GM19035 (cell line): Measurements from ENCODE around the gene NRSN2.
A peak's percentile ranks its signal among the peaks of the same experiment; 100 is the strongest.

Source experiments
- ATAC-seq: cut with Tn5 transposase; IDR thresholded peaks from one replicate; pipeline ENCODE4 v1.9.1; 2021; ENCODE audit not compliant: unreplicated experiment

NRSN2 gene, protein sequence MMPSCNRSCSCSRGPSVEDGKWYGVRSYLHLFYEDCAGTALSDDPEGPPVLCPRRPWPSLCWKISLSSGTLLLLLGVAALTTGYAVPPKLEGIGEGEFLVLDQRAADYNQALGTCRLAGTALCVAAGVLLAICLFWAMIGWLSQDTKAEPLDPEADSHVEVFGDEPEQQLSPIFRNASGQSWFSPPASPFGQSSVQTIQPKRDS

DNA sequence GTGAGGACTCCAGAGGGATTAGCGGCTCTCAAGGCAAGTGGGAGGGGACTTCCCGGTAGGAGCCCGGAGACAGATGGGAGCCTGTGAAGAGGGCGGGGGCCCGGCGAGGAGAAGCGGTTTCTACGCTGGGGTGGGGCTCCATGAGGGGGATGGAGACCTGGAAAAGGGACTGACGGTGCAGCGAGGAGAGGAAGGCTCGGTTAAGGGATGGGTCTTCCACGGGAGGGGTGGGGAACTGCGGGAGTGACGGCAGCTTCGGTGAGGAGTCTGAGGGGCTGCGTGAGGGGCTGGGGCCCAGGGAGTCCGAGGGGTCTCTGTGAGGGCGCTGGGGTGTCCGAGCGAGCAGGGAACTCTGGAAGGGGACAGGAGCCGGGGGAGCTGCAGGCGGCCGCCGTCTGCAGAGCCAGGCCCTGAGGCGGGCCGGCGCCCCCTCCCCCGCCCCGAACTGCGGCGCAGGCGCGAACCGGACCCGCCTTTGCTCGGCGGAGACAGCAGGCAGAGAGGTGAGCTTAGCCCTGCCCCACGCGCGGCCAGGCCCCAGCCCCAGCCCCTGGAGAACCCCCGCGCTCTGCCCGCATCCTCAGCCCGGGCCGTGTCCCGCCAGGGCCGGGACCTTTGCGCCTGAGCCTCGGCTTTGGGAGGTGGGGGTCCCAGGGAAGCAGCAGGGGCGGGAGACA lies at the start of gene NRSN2:
TSS of gene NRSN2 (plus strand) at position 472 of the 677 bp plus-strand sequence. CDS start 2,533 bp downstream, outside the sequence.
- ATAC-seq, result peak; percentile 44

DNA sequence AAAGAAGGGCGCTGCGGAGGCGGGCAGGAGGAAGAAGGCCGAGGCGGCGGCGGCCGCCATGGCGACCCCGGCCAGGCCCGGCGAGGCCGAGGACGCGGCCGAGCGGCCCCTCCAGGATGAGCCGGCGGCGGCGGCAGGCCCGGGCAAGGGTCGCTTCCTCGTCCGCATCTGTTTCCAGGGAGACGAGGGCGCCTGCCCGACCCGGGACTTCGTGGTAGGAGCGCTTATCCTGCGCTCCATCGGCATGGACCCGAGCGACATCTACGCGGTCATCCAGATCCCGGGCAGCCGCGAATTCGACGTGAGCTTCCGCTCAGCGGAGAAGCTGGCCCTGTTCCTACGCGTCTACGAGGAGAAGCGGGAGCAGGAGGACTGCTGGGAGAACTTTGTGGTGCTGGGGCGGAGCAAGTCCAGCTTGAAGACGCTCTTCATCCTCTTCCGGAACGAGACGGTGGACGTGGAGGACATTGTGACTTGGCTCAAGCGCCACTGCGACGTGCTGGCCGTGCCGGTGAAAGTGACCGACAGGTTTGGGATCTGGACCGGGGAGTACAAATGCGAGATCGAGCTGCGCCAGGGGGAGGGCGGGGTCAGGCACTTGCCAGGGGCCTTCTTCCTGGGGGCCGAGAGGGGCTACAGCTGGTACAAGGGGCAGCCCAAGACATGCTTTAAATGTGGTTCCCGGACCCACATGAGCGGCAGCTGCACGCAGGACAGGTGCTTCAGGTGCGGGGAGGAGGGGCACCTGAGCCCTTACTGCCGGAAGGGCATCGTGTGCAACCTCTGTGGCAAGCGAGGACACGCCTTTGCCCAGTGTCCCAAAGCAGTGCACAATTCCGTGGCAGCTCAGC lies 48.8 kb upstream of the NRSN2 start:
- peak; percentile 28 for ATAC-seq

DNA sequence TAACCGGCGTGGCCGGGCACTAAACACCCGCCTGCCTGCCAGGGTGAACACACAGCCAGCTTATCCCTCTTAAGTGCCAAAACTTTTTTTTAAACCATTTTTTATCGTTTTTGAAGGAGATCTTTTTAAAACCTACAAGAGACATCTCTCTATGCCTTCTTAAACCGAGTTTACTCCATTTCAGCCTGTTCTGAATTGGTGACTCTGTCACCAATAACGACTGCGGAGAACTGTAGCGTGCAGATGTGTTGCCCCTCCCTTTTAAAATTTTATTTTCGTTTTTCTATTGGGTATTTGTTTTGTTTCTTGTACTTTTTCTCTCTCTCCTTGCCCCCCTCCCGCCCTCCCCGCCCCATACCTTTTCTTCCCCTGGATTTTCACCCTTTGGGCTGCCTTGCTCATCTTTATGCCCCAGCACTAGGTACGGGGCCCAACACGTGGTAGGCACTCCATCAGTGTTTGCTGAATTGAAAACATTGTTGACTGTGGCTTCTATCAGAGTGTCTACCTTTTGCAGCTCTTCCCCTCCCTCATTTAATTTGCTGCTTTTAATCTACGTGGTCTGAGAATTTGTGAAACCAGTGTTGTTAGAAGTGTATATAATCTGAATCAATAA lies 48.0 kb upstream of the NRSN2 start:
- no peak for ATAC-seq

DNA sequence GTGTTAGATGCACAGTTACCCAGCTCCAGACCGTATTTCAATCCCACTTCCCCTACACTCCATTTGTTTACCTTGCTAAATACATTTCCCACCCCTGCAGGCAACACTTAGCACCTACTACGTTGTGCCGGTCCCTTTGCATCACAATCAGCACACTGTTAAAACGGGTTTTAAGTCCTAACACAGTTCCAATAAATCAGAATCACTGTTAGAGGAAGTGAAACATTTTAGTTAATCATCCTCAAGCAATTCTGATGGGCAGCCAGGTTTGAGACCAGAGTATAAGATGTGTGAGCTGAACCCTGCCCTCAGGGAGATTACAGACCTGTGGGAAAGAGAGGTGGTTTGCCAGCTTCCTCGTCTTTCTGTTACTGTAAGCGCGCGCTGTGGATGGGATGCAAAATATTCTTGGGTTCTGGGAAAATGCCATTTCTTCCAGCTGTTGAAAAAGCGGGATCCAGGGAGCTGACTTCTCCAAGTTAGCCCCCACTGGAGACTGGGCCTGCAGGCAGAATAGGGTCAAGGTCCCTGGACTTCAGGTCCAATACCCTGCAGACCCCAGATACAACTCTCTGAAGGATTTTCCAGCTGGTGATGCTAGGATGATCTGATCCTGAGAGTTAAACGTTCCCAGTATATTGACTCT lies 46.4 kb upstream of the NRSN2 start:
- ATAC-seq, result no peak

DNA sequence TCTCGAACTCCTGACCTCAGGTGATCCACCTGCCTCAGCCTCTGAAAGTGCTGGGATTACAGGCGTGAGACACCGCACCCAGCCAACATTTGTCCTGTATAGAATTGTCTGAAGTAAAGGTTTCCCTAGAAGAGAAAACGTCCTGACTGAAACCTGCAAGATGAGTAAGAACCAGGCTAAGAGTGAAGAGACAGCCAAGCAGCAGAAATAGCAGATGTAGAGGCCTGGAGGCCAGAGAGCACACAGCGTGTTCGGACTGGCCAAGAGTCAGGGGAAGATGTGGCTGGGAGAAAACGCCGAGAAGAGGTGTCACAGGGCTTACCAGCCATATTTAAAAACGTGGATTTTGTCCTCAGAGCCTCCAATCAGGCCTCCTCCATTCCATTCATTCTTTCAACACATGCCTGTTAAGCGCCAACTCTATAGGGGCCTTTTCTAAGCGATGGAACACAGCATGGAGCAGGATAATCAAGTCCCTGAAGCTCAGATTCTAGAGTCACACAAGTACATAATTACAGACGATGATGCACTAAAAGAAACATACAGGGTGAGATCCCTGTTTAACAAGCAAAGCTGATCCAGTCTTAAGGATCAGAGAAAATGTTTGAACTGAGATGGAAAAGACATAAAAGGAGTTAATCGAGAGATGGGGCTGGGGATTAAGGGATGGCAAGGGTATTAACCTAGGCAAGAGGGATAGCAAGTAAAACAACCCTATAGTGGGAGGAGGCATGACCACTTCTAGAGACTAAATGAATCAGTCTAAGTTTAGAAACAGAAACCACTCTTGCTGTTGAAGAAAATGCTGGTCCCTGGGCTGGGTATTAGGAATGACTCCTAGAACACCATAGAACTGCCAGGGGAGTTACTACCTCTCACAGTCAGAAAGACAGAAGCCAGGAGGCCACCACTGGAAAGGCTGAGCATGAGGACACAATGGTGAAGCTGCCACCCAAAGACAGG lies 44.7 kb upstream of the NRSN2 start:
- no peak for ATAC-seq

DNA sequence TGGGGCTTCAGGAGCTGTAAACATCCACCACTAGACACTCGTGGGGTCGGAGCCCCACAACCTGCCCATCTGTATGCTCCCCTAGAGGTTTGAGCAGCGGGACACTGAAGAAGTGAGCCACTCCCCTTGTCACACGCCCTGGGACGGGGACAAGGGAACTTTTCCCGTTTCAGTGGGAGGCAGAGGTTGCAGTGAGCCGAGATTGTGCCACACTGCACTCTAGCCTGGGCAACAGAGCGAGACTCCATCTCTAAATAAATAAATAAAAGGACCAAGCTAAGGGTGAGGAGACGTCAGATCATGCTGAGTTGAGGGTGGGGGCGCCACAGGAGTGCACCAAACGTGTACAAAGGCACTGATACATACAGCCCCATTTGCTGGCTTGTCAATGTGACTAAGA lies 41.2 kb upstream of the NRSN2 start:
- no peak for ATAC-seq

DNA sequence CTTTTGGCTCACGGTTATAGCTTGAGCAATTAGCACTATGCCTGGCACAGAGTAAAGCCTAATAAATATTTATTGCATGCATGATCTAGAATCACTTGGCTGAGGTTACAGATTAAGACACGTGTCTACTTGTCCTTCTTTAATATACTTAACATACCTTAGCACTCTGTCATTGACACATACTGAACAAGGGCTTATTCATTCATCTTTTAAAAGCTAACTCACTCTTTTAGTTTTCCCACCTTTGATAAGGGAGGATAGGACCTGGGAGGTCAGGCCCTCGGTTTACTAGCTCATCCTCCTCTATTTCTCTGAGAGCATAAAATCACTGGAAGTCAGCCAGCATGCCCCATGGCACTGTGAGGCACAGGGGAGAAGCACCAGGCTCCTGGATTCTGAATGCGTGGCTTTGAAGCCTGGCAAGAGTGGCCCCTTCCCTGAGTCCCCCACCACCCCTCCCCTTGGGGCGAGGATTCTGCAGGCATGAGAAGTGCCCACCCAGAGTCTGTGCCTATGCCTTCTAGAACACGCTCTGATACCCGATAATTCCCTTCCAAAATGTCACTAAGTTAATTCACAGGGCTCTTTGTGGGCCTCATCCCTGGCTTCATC lies 38.4 kb upstream of the NRSN2 start:
- ATAC-seq, result no peak

DNA sequence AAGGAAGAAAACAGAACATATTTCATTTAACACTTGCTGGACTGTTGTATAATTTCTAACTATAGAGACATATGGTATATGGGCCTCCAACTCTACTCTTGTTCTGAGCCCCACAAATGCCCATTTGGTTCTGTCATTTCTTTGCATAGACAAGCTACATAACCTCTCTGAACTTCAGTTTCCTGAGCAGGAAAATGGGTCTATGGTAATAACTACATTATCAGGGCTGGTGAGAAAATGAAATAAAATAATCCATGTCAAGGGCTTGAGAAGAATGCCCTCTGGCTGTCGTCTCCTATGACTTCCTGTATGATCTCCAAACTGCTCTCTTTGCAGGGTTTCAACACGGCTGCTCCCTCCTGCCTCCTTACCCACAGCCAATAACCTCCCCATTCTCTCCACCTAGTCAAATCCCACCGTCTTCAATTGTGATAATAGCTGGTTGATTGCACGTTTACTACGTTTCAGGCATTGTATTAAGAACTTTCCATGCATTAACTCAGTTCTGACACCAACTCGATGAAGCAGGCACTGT lies 37.5 kb upstream of the NRSN2 start:
- no peak for ATAC-seq

DNA sequence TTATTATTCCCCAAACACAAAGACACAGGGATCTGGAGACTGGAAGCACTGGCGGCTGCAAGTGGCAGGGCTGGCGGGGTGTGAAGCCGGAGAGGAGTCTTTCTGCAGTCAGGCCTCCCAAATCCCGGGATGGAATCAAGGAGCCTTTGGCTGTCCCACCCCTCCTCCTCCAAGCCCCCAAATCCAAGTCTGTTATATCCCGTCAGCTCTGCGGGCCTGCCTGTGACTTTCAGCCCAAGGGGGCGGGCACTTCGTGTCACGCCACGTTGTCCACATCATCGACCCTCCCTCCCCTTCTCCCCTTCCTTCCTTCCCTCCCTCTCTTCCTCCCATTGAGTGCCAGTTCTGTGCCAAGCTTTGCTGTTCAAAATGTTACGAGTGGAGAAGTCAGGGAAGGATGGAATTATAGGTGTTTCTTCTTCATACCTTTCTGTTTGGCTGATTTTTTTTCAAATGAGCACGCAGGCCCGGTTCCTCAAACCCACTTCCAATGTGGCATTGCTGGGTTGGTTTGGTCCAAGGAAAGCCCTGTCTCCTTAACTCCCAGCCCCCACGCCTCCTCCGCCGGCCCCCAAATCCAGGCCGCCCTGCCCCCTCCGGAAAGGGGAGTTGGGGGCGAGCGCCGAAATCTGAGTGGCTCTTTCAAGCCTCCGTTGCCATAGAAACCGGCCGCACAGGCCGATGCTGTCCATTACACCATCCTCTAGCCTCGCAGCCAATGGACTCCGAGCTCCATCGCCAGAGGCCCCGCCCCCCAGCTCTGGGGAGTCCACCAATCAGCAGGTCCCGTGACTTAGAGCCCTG lies 36.9 kb upstream of the NRSN2 start:
- ATAC-seq, result peak; percentile 90

DNA sequence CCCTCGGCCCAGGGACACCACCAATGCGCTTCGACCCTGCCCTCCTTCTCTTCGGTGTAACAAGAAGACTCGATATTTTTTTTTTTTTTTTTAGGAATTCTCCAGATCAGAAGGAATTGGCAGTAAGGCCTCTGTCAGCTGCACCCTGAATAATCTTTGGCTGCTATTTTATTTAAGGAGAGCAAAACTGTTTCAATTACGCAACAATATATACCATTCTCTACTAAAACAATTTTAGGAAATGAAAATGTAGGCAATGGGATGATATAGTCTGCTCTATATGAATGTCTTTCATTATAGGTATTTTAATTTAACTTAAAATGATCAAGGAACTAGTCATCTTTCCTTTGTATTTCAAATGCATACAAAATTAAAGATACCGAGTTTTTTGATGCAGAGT lies 36.3 kb upstream of the NRSN2 start:
- no peak for ATAC-seq

DNA sequence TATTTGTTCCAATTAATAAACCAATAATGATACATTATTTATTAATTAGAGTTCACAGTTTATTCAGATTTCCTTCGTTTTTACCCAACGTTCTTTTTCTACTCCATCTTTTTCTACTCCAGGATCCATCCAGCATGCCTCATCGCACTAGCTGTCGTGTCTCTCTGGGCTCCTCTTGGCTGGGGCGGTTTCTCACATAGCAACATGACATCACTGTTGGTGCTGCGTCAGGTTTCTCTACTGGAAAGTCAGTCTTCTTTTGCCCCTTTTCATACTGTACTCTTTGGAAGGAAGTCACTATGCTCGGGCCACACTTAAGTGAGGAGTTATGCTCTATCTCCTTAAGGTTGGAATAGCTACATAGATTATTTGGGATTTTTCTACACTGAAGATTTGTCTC lies 35.3 kb upstream of the NRSN2 start:
- no peak for ATAC-seq

DNA sequence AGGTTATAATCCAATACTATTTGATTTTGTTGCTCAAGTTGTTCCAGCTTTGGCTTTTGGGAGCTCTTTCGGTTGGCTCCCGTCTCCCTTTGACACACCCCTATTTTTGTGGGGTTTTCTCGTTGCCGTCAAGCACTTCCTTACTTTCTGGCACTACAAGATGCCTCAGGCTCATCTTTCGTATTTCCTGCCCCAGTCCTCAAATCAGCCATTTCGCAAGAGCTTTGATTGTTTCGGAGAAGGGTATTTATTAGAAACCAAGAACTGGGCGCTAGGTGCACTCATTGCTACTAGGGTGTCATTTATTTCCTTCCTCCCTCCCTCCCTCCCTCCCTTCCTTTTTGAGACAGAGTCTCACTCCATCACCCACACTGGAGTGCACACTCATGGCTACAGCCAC lies 34.8 kb upstream of the NRSN2 start:
- ATAC-seq, result no peak

DNA sequence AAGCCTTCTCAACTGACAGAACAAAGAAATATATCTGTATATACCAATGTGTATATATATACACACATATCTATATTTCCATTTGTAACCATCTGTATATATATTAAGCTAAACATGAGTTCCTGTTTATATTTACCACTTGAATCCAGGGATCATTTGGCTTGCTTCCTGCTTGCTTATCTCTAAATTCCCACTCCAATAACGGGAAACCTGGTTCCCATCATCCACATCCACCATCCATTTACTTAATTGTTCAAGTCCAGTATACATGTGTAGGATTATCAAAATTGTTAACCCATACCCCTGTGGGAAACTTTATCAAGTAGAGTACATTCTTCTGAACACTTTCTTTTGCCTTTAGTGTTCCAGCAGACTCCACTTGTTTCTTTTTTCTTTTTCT lies 34.0 kb upstream of the NRSN2 start:
- ATAC-seq, result no peak

DNA sequence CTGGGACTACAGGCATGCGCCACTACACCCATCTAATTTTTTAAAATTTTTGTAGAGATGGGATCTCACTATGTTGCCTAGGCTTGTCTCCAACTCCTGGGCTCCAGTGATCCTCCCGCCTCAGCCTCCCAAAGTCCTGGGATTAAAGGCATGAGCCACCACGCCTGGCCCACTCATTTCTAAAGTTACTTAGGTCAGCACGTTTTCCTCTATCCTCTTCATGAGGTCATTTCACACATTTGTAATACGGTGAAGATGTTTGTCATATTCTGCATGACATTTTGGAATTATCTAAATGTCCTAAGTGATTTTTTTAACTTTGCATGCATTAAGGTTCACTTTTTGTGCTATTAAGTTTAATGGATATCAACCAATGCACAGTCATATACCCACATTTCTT lies 33.5 kb upstream of the NRSN2 start:
- ATAC-seq, result no peak

DNA sequence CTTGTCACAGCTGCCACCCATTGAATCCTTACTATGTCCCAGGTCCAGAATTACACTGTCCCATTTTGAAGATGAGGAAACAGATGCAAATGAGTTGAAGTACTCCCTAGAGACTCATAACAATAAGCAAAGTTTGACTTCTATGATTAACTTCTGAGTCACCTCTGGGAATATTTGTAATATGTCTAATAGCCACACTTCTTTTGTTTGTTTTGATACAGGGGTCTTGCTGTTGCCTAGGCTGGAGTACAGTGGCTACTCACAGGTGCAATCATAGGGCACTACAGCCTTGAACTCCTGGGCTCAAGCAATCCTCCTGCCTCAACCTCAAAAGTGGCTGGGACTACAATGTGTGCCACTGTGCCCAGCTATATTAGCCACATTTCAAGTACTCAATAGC lies 33.0 kb upstream of the NRSN2 start:
- ATAC-seq, result no peak

DNA sequence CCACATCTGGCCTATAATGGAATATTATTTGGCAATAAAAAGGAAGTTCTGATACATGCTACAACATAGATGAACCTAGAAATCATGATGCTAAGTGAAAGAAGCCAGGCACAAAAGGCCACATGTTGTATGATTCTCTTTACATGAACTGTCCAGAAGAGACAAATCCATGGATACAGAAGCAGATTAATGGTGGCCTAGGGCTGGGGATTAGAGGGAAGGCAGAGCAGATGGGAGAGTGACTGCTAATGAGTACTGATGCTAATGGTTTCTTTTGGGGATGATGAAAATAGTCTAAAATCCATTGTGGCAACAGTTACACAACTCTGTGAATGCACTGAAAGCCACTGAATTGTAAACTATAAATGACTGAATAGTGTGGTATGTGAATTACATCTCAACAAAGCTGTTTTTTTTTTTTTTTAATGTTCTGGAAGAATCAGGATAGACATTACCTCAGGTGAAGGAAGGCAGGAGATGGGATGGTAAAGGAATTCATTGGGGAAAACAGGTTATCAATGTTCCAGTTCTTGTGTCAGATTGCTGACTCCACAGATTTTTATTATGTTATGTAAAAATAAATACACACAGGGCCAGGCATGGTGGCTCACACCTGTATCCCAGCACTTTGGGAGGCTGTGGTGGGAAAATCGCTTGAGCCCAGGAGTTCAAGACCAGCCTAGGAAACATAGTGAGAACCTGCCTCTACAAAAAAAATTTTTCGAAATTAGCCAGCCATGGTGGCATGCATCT lies 30.4 kb upstream of the NRSN2 start:
- no peak for ATAC-seq

DNA sequence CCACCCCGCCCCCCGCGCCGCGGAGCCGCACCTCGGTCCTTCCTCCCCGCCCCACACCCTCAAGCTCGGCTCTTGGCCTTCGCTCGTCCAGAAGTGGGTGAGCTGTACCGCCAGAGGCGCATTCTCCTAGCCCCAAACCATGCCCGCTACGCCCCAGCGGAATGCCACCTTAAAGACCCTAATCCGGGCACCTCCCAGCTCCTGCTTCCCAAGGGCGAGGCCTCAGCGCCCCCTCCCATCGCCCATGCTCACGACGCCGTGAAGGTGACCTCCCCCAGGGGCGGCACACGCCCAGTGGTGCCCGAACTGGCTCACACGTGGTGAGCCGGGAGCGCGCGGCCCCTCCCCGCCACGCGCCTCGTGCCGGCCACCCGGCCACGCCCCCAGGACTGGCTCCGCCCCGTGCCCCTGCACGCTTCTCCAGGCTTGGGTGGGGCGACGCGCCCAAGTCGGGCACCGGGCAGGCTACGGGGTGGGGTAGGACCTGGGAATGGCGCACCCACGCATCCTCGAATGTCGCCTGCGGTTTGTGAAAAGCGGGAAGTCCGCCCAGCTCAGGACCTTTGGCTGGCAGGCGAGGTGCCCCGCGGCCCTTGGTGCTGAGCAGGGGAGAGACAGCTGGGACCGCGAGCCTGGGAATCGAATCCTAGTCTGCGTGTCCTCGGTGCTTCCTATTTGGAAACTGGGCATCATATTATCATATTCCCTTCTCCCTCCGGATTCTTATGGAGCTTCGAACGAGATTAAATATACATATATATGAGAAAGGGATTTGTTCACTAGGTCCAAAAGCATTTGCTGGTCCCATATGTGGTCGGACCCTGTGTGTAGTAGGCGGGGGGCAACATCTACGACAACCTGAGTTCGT lies 22.5 kb upstream of the NRSN2 start:
- ATAC-seq, result peak; percentile 51
